HG03039 (cell line): ENCODE data around the gene CDK5RAP2.
"Not testable (repeated sequence)": the region's sequence is repeated elsewhere in the genome, so short reads cannot be mapped to it uniquely, and the experiment has no call there.

Experiments used
- ATAC-seq: cut with Tn5 transposase; IDR thresholded peaks from one replicate; pipeline ENCODE4 v1.9.1; 2021; ENCODE audit warnings: mild to moderate bottlenecking, moderate library complexity; ENCODE audit not compliant: unreplicated experiment

The CDK5RAP2 gene

DNA sequence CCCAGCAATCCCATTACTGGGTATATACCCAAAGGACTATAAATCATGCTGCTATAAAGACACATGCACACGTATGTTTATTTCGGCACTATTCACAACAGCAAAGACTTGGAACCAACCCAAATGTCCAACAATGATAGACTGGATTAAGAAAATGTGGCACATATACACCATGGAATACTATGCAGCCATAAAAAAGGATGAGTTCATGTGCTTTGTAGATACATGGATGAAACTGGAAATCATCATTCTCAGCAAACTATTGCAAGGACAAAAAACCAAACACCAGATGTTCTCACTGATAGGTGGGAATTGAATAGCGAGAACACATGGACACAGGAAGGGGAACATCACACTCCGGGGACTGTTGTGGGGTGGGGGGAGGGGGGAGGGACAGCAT lies 64.0 kb downstream of the CDK5RAP2 start:
- ATAC-seq: not testable (repeated sequence)

DNA sequence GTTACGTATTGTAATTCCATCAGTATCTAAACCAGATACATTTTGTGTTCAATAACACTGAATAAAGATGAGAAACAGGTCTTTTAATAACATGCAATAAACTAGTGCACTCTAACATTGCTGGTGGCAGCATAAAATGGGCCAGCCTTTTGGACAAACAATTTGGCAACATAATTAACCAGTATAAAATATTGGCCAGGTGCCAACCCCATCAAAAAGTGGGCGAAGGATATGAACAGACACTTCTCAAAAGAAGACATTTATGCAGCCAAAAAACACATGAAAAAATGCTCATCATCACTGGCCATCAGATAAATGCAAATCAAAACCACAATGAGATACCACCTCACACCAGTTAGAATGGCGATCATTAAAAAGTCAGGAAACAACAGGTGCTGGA lies 64.5 kb downstream of the CDK5RAP2 start:
- not testable (repeated sequence) for ATAC-seq

DNA sequence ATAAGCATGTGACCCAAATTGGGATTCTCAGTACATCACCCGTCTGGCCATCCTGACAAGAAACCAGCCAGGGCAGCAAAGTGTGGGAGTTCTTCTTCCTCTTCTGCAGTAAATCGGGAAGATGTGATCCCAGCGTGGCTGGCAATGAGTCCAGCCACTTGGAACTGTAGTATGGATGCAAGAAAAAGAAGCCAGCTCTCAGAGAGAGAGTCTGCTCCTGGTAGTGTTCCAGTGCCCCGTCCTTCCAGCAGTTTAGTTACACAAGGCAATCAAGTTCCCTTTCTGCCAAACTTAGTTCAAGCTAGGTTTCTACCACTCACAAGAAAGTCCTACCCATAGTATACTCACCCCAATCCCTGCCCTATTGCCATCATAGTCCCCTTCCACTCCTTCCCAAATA lies 65.6 kb downstream of the CDK5RAP2 start:
- ATAC-seq: no peak

DNA sequence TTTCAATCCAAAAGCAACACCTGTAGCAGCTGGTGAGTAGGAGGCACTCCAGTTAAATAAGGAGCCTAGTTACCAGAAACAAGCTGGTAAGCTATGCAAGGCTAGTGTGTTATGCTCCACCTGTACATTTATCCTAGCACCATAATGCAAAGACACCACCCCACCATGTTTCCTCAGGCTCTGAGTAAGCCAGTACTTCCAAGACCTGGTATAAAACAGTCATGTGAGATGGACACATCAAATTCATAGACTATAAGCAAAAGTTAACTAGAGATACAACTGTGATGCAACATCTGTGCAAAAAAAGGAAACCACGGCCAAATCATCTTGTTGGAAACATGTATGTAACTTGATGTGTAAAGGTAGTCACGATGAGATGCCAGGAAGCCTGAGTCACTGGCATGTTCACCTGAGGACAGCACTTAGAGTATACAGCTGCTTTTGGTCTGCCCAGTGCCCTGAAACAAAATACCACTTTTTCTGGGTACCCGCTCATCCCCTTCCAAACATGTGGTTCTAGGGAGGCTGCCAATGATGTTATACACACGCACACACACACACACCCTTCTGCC lies 66.1 kb downstream of the CDK5RAP2 start:
- no peak for ATAC-seq

DNA sequence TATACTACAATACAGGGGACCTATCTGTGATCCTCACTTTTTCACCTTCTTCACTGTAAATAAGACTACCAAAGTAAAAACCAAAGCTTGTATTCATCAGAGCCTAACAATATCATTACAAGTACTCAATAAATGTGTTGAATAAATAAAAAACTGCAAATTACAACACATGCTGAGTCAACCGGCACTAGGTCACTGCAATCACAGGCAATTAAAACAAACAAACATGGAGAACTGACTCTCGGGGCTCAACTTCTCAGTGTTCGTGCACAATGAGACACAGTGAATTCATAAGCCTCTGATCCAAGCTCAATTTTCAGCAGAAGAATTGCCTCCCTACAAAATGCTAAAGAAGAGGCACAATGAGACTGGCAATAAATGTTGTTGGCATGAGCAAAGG lies 69.2 kb downstream of the CDK5RAP2 start:
- ATAC-seq: no peak

DNA sequence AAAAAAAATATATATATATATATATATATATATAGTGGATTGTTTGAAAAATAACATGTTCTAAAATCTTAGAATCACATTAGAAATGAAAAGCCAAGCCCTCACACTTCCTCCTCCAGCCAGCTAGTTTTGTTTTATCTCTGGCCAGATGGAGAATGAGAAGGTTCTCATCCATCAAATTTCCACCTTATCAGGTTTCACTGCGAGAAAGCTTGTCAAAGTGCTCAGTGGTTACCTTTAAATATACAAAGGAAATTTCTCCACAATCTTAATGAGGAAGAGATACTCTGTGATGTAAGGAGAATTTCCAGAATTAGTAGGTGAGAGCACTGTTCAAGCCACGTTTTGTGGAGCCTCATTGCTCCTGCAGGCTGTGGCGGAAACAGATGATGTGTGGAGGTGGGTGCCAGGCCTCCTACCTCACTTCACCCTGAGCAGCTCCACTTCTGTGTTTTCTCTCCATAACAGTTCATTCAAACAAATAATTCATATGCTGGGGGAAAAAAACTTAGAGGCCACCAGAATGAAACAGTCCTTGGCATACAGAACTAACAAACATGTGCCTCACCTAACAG lies 71.9 kb downstream of the CDK5RAP2 start:
- ATAC-seq: no peak

DNA sequence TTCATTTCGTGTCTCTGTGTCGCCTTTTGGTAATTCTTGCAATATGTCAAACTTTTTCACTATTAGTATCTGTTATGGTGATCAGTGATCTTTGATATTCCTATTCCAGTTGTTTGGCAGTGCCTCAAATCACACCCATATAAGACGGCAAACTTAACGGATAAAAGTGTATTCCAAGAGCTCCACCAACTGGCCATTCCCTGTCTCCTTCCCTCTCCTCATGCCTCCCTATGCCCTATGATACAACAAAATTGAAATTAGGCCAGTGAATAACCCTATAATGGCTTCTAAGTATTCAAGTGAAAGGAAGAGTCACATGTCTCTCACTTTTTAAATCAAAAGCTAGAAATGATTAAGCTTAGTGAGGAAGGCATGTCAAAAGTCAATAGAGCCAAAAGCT lies 74.8 kb downstream of the CDK5RAP2 start:
- ATAC-seq: no peak

DNA sequence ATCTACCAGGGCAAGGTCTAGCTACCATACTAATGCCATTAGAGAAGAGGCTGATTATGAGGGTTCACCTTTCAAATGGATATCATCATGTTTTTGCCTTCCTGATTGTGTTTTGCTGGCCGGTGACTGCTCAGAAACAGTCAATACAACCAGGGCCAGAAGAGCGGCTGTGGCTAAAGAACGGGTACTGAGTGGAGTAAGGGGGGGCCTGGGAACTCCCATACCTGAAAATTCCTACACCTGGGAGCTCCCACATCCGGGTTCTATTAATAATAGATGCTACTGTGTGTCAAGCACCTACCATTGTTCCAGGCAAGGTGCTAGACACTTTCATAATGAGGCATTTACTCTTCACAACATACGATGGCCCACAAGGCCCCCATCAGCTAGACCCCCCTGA lies 79.2 kb downstream of the CDK5RAP2 start:
- no peak for ATAC-seq

DNA sequence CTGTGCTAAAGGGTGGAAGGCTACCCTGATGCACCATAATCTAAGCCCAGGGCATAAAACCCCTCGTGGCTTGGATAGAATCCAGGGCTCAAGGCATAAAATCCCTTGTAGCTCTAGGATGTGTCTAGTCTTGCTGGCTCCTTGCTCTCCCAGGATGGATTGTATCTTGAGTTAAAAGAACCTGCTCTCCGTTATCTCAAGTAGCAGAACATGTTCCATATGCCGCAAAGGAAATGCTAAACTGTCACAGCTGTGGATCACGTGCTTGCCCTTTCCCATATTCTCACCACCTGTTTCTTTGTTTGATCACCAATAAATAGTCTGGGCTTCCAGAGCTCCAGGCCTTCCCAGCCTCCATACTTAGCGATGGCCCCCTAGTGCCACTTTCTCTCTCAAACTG lies 82.1 kb downstream of the CDK5RAP2 start:
- ATAC-seq: not testable (repeated sequence)

DNA sequence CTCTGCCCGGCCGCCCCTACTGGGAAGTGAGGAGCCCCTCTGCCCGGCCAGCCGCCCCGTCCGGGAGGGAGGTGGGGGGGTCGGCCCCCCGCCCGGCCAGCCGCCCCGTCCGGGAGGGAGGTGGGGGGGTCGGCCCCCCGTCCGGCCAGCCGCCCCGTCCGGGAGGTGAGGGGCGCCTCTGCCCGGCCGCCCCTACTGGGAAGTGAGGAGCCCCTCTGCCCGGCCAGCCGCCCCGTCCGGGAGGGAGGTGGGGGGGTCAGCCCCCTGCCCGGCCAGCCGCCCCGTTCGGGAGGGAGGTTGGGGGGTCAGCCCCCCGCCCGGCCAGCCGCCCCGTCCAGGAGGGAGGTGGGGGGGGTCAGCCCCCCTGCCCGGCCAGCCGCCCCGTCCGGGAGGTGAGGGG lies 83.5 kb downstream of the CDK5RAP2 start:
- ATAC-seq: not testable (repeated sequence)

DNA sequence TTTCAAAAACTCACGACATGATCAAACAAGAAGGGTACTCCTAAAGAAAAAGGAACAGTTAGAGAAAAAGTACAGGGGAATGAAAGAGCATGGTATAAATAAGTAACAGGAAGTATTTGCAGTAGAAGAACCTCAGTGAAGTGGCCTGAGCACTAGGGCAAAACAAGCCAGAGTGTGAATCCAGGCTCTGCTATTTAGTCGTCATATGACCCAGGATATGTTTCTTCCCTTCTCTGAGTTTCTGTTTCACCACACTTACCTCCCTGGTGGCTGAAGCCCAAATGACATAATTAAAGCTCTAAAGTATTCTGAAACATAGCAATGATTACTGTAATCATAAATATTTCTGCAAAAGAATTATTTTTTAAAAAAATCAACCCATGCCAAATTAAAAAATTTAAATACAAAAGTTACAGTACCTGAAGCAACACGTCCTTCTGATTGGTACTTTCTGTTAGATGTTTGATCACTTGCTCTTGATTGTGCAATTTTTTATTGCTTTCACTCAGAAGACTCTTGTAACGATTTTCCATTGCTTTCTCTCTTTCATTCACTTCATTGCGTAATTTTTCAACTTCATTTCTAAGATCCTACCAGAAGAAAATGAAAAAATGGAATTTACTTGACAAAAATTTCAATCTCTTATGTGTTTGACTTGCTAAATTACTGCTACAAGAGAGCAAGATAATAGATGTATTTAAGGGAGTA lies 88.9 kb downstream of the CDK5RAP2 start:
- peak; percentile 96 for ATAC-seq

DNA sequence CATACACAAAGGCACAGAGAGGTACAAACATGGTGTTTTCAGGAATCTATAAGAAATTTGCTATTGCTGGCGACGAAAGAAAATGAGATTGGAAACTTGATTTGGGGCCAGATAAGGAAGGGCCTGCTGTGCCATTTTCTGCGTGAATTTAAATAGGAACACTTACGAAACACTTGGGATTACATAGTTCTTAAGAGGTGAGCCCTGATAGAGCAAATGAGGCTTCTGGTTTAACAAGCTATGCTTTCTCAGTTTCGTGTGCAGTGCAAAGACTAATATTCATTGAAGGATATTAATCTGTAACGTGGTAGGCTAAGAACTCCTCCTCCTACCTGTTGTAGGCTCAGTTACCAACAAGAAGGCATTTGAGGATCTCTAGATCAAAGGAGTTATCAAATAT lies 93.1 kb downstream of the CDK5RAP2 start:
- no peak for ATAC-seq

DNA sequence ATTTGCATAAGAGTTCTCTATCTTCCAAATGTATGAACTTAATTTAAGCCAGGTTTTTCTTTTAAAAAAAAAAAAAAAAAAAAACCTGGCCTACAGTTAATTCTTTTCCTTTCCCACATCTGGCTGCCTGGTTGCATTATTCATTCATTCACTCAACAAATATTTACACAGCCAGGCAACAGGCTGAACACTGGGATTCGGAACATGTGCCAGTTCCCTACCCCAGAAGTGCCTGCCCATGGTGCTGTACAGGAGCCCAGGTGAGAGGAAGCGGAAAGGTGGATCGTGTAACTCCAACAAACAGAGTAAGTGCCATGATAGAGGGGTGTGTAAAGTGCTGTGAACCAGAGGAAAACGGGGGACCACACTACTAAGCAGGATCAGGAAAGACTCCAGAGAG lies 93.6 kb downstream of the CDK5RAP2 start:
- no peak for ATAC-seq

DNA sequence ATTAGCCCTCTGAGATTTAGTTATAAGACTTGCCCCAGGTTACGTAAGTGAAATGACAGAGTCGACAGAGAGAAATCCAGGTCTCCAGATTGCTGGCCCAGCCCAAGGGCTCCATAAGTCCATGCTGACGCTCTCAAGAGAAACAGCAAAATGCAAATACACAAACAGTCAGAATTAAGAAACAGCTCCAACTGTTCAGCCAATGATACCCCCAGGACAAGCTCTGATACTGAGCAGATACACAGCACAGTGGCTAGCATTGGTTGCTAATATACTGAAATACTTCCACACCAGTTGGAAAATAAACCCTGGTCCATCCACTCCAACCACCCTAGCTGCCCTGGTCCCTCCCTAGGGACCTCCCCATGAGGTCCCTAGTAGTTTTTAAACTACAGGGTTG lies 94.2 kb downstream of the CDK5RAP2 start:
- no peak for ATAC-seq

DNA sequence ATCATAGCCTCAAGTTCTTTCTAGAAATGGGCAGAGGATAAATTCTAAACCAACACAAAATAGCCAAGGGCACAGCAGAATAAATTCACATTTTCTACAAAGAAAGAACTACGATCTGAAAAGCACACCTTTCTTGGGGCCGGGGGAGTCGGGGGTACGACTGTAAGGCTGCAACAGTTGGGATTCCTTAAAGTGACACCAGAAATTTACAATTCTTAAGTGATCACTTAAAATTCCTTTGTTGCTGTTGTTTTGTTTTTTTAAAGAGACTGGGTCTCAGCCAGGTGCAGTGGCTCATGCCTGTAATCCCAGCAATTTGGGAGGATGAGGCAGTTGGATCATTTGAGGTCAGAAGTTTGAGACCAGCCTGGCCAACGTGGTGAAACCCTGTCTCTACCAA lies 95.8 kb downstream of the CDK5RAP2 start:
- no peak for ATAC-seq

DNA sequence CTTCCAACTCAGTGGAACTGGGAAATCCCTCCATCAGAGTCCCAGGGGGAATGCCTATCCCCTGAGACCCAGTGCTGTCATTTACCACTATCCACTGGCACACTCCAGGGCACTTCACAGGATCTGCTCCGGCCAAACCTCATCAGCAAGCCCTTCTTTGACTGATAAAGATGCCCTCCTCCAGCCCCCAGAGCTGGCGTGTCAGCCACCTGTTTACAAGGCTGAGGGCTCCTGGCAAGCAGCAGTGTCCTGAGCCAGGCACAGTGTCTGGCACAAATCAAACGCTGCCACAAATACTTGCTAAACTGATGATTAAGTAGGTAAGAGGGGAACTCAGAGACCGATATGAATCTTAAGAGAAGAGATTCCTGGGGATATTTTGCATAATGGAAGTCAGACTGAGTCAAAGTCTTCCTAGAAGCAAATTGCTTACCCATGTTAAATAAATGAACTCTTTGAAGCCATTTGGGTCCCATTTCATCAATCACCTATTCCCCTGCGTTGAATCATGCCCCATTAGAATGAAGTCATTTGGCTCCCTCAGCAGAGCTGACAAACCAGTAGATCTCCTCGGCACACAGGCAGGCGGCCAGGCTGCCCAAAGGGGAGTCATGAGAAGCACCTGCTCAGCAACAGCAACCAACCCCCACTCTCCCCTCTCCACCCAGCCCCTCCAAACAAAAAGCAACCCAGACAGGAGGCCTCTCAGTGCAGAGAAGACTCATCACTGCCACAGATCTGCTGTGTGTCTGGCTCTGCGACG lies 97.4 kb downstream of the CDK5RAP2 start:
- no peak for ATAC-seq

DNA sequence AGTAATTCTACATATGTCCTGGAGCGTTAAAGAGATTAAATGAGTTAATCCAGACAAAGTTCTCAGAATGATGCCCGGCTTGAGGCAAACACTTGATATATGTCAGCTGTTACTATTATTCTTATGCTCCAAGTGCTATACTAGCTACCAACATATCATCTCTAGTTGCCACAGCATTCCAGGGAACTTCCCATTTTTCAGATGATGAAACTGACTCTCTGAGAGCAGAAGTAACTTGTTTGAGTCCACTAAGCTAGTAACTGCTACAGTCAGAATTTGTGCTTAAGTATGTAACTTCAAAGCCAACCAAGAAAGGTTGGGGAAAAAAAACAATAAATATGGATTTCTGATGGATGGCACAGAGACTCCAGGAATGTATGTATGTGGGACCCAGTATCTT lies 98.1 kb downstream of the CDK5RAP2 start:
- no peak for ATAC-seq

DNA sequence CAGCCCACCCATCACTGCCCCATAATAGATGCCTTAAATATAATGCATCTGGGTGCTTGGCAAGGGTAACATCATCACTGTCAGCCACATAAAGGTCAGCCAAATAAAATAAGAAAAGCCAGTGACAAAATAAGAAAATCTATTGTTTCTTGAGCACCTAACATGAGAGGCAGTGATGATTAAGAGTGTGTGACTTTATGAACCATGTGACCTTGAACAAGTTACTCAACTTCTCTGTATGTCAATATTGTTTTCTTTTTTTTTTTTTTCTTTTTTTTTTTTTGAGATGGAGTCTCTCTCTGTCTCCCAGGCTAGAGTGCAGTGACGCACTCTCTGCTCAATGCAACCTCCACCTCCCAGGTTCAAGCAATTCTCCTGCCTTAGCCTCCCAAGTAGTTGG lies 98.7 kb downstream of the CDK5RAP2 start:
- no peak for ATAC-seq

DNA sequence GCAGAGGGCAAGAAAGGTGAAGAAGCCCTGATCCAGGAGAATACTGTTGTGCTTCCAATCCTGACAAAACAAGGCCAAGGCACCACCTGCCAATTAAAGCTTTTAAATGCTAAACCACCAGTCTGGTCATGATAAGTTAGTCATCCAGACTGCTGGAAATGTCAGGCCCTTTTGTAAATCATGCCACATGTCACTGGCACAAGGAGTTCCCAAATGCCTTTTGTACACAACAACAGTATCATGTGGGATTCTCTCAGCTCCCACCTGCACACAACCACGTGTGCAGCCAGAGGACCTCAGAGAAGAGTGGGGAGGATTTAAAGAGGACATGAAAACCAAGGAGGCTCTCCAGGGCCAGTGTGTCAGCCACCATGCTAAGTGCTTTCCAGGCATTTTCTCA lies 99.3 kb downstream of the CDK5RAP2 start:
- ATAC-seq: no peak

DNA sequence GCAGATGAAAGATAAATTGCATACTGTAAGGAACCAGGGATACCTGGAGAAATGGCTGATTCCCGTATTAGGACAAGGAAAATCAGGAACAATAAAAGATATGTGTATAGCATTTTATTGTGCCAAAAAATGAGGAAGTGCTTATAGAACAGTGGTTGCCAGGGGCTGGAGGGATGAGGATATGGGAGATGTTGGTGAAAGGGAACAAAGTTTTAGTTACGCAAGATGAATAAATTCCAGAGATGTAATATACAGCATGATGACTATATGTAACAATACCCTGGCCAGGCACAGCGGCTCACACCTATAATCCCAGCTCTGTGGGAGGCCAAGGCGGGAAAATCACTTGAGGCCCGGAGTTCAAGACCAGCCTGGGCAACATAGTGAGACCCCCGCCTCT lies 101.8 kb downstream of the CDK5RAP2 start:
- ATAC-seq: no peak

DNA sequence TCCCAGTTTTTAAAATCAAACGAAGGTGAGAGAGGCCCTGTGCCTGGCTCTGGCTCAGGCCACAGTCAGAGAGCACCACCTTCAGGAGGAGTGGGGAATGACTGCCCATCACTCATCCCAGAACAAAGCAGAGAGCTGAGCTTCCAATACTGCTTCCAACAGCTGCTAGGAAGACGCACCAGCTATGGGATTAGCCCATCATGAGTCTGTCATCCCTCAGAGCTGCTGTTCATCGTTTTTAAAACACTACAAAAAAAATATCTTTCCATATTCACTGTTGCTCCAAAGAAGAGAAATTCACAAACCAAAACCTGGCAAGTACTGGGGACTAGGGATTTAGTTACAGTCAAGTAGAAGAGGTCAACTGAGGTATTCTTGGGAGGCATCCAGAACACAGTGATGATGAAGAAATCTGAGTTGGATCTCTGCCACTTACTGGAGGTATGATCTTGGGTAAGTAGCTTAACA lies 102.4 kb downstream of the CDK5RAP2 start:
- peak; percentile 60 for ATAC-seq

DNA sequence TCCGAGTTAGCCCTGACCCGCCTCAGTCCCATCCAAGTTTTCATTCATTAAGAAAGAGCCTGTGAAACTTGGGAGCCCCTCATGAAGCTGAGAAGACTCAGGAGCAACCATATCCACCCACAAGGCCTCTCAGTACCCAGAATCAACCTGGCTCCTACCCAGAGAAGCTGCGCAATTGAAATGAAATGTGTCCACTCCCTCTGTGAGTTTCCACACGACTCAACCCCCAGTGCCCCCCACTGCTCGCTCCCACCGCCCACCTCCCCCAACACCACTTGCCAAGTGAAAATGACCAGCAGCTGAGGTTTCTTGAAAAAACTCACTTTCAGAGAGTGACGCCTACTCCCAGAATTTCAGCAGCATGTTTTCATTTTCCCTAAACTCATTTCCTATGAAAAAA lies 104.6 kb downstream of the CDK5RAP2 start:
- ATAC-seq: no peak
